Tibial nerve (tissue), 4 donors: Measurements from ENCODE around the gene ASIC3. TPM values are rescaled to one million over a fixed set of nuclear protein-coding genes. Genes with fewer than 3 reads are reported as not detected.

ENCODE experiments used
- DNase-seq, 2 donors: peaks; one replicate each; pipeline ENCODE4 v3.0.0-alpha.2; 2019; ENCODE audit warnings: low spot score in 2 of 2
- H3K27ac ChIP-seq, 4 donors: fragments of 200-600 bp; sonication (generic) in 3 of 4; one replicate each; pipeline ENCODE4 v1.5.1; 2017 to 2019; ENCODE audit warnings: mild to moderate bottlenecking in 1 of 4
- H3K27me3 ChIP-seq, 2 donors: fragments of 200-600 bp; sonication (generic) in 1 of 2; one replicate each; pipeline versions ENCODE4 v1.5.1 to v1.6.0; 2017 to 2019
- H3K36me3 ChIP-seq, 3 donors: fragments of 200-600 bp; sonication (generic); one replicate each; pipeline ENCODE4 v1.5.1; 2018 to 2019
- H3K4me1 ChIP-seq, 4 donors: fragments of 200-600 bp; sonication (generic) in 3 of 4; one replicate each; pipeline ENCODE4 v1.5.1; 2017 to 2019
- H3K4me3 ChIP-seq, 4 donors: fragments of 200-600 bp; sonication (generic) in 3 of 4; one replicate each; pipeline ENCODE4 v1.5.1; 2017 to 2019; ENCODE audit warnings: mild to moderate bottlenecking in 1 of 4, moderate library complexity in 1 of 4
- H3K9me3 ChIP-seq, 4 donors: fragments of 200-600 bp; sonication (generic) in 3 of 4; one replicate each; pipeline ENCODE4 v1.5.1; 2017 to 2019
- EP300 ChIP-seq, 2 donors: sonication (generic); formaldehyde crosslinking; IDR thresholded peaks; one replicate each; pipeline ENCODE4 v1.6.1; 2017; ENCODE audit warnings: antibody characterized with exemption in 2 of 2, mild to moderate bottlenecking in 1 of 2
- POLR2A ChIP-seq, 2 donors: fragments of 450-650 bp; IDR thresholded peaks; one replicate each; pipeline ENCODE4 v1.6.1; 2017; ENCODE audit warnings: antibody characterized with exemption in 2 of 2, mild to moderate bottlenecking in 2 of 2, moderate library complexity in 2 of 2
- WGBS, 2 donors: methylation state at CpG; one replicate each; pipeline ENCODE4 v1.1.5; 2018; 5-methylcytosine and 5-hydroxymethylcytosine counted together
- total RNA-seq, 4 donors: library from RNA; depleted of rRNA; stranded (reverse); fragments of >200 nt; gene quantifications; one replicate each; pipeline ENCODE4 v1.1.0, GENCODE V29; 2016
- TF ChIP-seq, protein P1 (sequence below), 5 experiments: fragments of 200-600 bp in 3 of 5; fragments of 450-650 bp in 2 of 5; sonication (generic) in 3 of 5; IDR thresholded peaks; one replicate each; pipeline ENCODE4 v1.5.1; 2016 to 2019; ENCODE audit warnings: antibody characterized with exemption in 5 of 5, mild to moderate bottlenecking in 3 of 5, moderate library complexity in 2 of 5

The ASIC3 gene
- total RNA-seq, 4 donors from 2014 or later, result 1.7 to 6.0 (median 4.0) TPM

- no peaks in the 10 kb centered on the region for H3K27me3 ChIP-seq
- no peak overlapping the region for H3K4me3 ChIP-seq
- no peak for TF ChIP-seq POLR2A (IDR thresholded peaks at IDR 0.05)
- no peak for TF ChIP-seq EP300 (IDR thresholded peaks at IDR 0.05)
- TF ChIP-seq, protein P1, sequence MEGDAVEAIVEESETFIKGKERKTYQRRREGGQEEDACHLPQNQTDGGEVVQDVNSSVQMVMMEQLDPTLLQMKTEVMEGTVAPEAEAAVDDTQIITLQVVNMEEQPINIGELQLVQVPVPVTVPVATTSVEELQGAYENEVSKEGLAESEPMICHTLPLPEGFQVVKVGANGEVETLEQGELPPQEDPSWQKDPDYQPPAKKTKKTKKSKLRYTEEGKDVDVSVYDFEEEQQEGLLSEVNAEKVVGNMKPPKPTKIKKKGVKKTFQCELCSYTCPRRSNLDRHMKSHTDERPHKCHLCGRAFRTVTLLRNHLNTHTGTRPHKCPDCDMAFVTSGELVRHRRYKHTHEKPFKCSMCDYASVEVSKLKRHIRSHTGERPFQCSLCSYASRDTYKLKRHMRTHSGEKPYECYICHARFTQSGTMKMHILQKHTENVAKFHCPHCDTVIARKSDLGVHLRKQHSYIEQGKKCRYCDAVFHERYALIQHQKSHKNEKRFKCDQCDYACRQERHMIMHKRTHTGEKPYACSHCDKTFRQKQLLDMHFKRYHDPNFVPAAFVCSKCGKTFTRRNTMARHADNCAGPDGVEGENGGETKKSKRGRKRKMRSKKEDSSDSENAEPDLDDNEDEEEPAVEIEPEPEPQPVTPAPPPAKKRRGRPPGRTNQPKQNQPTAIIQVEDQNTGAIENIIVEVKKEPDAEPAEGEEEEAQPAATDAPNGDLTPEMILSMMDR (IDR thresholded peaks at IDR 0.05), result no peak
- peaks cover 0 to 28% (median 10%) of the 10 kb centered on the region in 4 donors for H3K4me1 ChIP-seq
- no peak overlapping the region for H3K27ac ChIP-seq
- no peaks in the 10 kb centered on the region for H3K9me3 ChIP-seq
- peaks cover 2 to 85% (median 30%) of the 10 kb centered on the region in 3 donors for H3K36me3 ChIP-seq
- 90 to 92% methylated on average over 25 to 26 of the region's 26 CpGs for WGBS, 2 donors
- no peak for DNase-seq
Observed at GRCh38 chr7:151074817-151075661, 26.7 kb downstream of the ASIC3 start.

- Histone ChIP-seq H3K4me3 (no peak overlapping the region), H3K4me1 (peaks cover 0 to 29% (median 11%) of the 10 kb centered on the region in 4 donors), H3K27ac (no peak overlapping the region), H3K36me3 (peaks cover 2 to 80% (median 24%) of the 10 kb centered on the region in 3 donors), H3K9me3 (no peaks in the 10 kb centered on the region), H3K27me3 (no peaks in the 10 kb centered on the region)
- no peak for DNase-seq
- TF ChIP-seq, protein P1 (IDR thresholded peaks at IDR 0.05), result no peak
- TF ChIP-seq EP300 (IDR thresholded peaks at IDR 0.05) (no peak), POLR2A (IDR thresholded peaks at IDR 0.05) (no peak)
- WGBS, 2 donors, result 69 to 77% methylated on average over 7 of the region's 7 CpGs
Observed at GRCh38 chr7:151075662-151075971, 27.3 kb downstream of the ASIC3 start.

DNA sequence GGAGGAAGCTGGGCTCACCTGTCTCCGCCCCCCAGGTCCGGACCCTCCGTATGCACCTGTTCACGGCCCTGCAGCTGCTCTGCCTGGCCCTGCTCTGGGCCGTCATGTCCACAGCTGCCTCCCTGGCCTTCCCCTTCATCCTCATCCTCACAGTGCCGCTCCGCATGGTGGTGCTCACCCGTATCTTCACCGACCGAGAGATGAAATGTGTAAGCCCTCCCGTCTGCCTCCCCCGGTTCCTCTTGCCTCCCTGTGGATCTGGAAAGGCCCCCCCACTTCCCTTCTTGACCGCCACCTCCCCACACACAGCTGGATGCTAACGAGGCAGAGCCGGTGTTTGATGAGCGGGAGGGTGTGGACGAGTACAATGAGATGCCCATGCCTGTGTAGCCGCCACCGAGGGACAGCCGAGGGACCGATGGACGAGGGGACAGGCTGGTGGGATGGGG, 27.7 kb downstream of the ASIC3 start:
- no peaks in the 10 kb centered on the region for H3K27me3 ChIP-seq
- no peak overlapping the region for H3K4me3 ChIP-seq
- TF ChIP-seq POLR2A (IDR thresholded peaks at IDR 0.05) (no peak), EP300 (IDR thresholded peaks at IDR 0.05) (no peak)
- TF ChIP-seq, protein P1 (IDR thresholded peaks at IDR 0.05), result no peak
- no peak for DNase-seq
- H3K36me3 ChIP-seq, result peaks cover 2 to 76% (median 20%) of the 10 kb centered on the region in 3 donors
- H3K27ac ChIP-seq, result no peak overlapping the region
- 76 to 77% methylated on average over 22 of the region's 22 CpGs for WGBS, 2 donors
- H3K4me1 ChIP-seq, result peaks cover 0 to 32% (median 12%) of the 10 kb centered on the region in 4 donors
- no peaks in the 10 kb centered on the region for H3K9me3 ChIP-seq

DNA sequence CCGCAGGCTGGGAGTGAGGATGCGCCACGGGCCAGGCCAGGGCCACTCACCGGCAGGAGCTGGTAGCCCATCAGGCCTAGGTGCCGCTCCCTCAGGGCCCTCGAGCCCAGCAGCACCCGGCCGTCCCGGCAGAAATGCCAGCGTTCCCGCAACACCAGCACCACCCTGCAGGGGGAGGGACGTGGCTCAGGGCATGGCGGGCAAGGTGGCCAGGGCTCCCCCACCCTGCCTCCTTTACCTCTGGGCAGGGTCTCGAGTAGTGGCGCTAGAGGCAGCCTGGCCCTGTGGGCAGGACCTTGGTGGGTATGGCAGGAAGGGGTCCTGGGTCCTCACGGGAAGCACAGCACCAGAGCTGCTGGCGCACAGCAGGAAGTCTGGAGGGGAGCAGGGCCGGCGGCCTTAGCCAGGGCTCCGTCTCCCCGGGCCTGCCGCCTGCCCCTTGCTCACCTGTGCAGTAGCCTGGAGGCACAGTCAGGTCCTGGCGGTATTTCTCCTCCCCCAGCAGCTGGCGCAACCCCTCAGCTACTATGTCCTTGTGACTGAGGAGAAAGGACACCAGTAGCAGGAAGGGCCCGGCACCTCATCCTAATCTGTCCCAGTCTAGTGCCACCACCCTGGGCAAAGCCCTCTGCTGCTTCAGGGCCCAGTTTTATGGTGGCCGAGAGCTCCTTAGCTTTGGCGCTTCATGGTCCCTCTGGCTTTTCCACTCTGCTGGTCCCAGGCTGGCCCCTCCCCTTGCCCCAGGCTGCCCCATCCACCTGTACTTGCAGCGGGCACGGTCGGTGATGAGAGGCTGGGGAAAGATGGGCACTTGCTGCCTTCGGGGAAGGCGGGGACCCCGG, 28.8 kb downstream of the ASIC3 start:
- peaks cover 0 to 42% (median 23%) of the 10 kb centered on the region in 4 donors for H3K4me1 ChIP-seq
- H3K36me3 ChIP-seq, result peaks cover 2 to 65% (median 14%) of the 10 kb centered on the region in 3 donors
- no peak for DNase-seq
- H3K27ac ChIP-seq, result peak overlapping the region in 1 of 4 donors; percentile 25
- H3K27me3 ChIP-seq, result no peaks in the 10 kb centered on the region
- H3K9me3 ChIP-seq, result no peaks in the 10 kb centered on the region
- no peak overlapping the region for H3K4me3 ChIP-seq
- 81 to 84% methylated on average over 22 to 26 of the region's 33 CpGs for WGBS, 2 donors
- TF ChIP-seq EP300 (IDR thresholded peaks at IDR 0.05), result no peak
- no peak for TF ChIP-seq POLR2A (IDR thresholded peaks at IDR 0.05)
- TF ChIP-seq, protein P1 (IDR thresholded peaks at IDR 0.05), result no peak
